ES-I3 (cell line): ENCODE measurements around the gene NOTCH1.

Experiments used
- H3K36me3 ChIP-seq: 2 replicates; pipeline ENCODE4 v1.6.1; 2013; ENCODE audit warnings: mild to moderate bottlenecking, low read length, control low read depth, moderate library complexity; ENCODE audit not compliant: insufficient read depth
- H3K4me1 ChIP-seq: 2 replicates; pipeline ENCODE4 v1.6.1; 2013; ENCODE audit warnings: mild to moderate bottlenecking, control low read depth, low read length; ENCODE audit not compliant: insufficient read depth
- H3K9ac ChIP-seq: 2 replicates; pipeline ENCODE4 v1.6.1; 2013; ENCODE audit warnings: low read depth, mild to moderate bottlenecking, low read length, moderate library complexity
- H3K9me3 ChIP-seq: 2 replicates; pipeline ENCODE4 v1.6.1; 2013; ENCODE audit warnings: mild to moderate bottlenecking, low read length, moderate library complexity; ENCODE audit not compliant: control insufficient read depth, insufficient read depth

The NOTCH1 gene

GRCh38 chr9:136519263-136520052, 26.4 kb downstream of the NOTCH1 start:
- no peak overlapping the region for H3K9ac ChIP-seq
- H3K4me1 ChIP-seq: no peaks in the 10 kb centered on the region
- peaks cover 10% of the 10 kb centered on the region; the same call in 1 of the 2 replicates for H3K36me3 ChIP-seq
- H3K9me3 ChIP-seq: no peaks in the 10 kb centered on the region

- H3K4me1 ChIP-seq: no peaks in the 10 kb centered on the region
- H3K36me3 ChIP-seq: peaks cover 10% of the 10 kb centered on the region; the same call in 1 of the 2 replicates
Measured at GRCh38 chr9:136518623-136519022, 27.2 kb downstream of the NOTCH1 start.

GRCh38 chr9:136517950-136518349, 27.9 kb downstream of the NOTCH1 start:
- H3K9ac ChIP-seq: no peak overlapping the region
- no peaks in the 10 kb centered on the region for H3K4me1 ChIP-seq
- H3K36me3 ChIP-seq: peaks cover 6% of the 10 kb centered on the region; the same call in 1 of the 2 replicates
- H3K9me3 ChIP-seq: no peaks in the 10 kb centered on the region

More at GRCh38 chr9:136518623-136519022, 27.2 kb downstream of the NOTCH1 start:
- Histone ChIP-seq H3K9ac (no peak overlapping the region), H3K9me3 (no peaks in the 10 kb centered on the region)

GRCh38 chr9:136517012-136517743, 28.7 kb downstream of the NOTCH1 start:
- peaks cover 6% of the 10 kb centered on the region; the same call in 1 of the 2 replicates for H3K36me3 ChIP-seq

GRCh38 chr9:136516191-136516654, 29.6 kb downstream of the NOTCH1 start:
- Histone ChIP-seq H3K36me3 (peaks cover 9% of the 10 kb centered on the region; the same call in 1 of the 2 replicates), H3K9ac (no peak overlapping the region)

More at GRCh38 chr9:136517012-136517743, 28.7 kb downstream of the NOTCH1 start:
- Histone ChIP-seq H3K4me1 (no peaks in the 10 kb centered on the region), H3K9ac (no peak overlapping the region), H3K9me3 (no peaks in the 10 kb centered on the region)

GRCh38 chr9:136515276-136515675, 30.6 kb downstream of the NOTCH1 start:
- H3K9ac ChIP-seq: no peak overlapping the region
- H3K9me3 ChIP-seq: no peaks in the 10 kb centered on the region
- H3K4me1 ChIP-seq: no peaks in the 10 kb centered on the region
- peaks cover 15% of the 10 kb centered on the region; the same call in 1 of the 2 replicates for H3K36me3 ChIP-seq

More at GRCh38 chr9:136516191-136516654, 29.6 kb downstream of the NOTCH1 start:
- H3K9me3 ChIP-seq: no peaks in the 10 kb centered on the region
- no peaks in the 10 kb centered on the region for H3K4me1 ChIP-seq

GRCh38 chr9:136514022-136514714, 31.7 kb downstream of the NOTCH1 start:
- no peaks in the 10 kb centered on the region for H3K9me3 ChIP-seq
- H3K9ac ChIP-seq: no peak overlapping the region
- H3K4me1 ChIP-seq: no peaks in the 10 kb centered on the region
- peaks cover 18% of the 10 kb centered on the region; the same call in 1 of the 2 replicates for H3K36me3 ChIP-seq

- H3K36me3 ChIP-seq: peaks cover 23% of the 10 kb centered on the region; the same call in 1 of the 2 replicates
- H3K4me1 ChIP-seq: no peaks in the 10 kb centered on the region
- no peak overlapping the region for H3K9ac ChIP-seq
- no peaks in the 10 kb centered on the region for H3K9me3 ChIP-seq
Measured at GRCh38 chr9:136513191-136513590, 32.7 kb downstream of the NOTCH1 start.

- Histone ChIP-seq H3K4me1 (no peaks in the 10 kb centered on the region), H3K9me3 (no peaks in the 10 kb centered on the region), H3K9ac (no peak overlapping the region), H3K36me3 (peaks cover 18% of the 10 kb centered on the region; the same call in 1 of the 2 replicates)
Measured at GRCh38 chr9:136512651-136513071, 33.2 kb downstream of the NOTCH1 start.

GRCh38 chr9:136511670-136512592, 33.9 kb downstream of the NOTCH1 start:
- Histone ChIP-seq H3K9me3 (no peaks in the 10 kb centered on the region), H3K36me3 (peaks cover 17% of the 10 kb centered on the region; the same call in 1 of the 2 replicates), H3K4me1 (no peaks in the 10 kb centered on the region), H3K9ac (no peak overlapping the region)

GRCh38 chr9:136511144-136511669, 34.6 kb downstream of the NOTCH1 start:
- Histone ChIP-seq H3K4me1 (no peaks in the 10 kb centered on the region), H3K9me3 (no peaks in the 10 kb centered on the region), H3K36me3 (peaks cover 17% of the 10 kb centered on the region; the same call in 1 of the 2 replicates), H3K9ac (no peak overlapping the region)

- H3K36me3 ChIP-seq: peaks cover 17% of the 10 kb centered on the region; the same call in 1 of the 2 replicates
- no peaks in the 10 kb centered on the region for H3K4me1 ChIP-seq
- no peaks in the 10 kb centered on the region for H3K9me3 ChIP-seq
- no peak overlapping the region for H3K9ac ChIP-seq
Measured at GRCh38 chr9:136510561-136510960, 35.3 kb downstream of the NOTCH1 start.

GRCh38 chr9:136509549-136509948, 36.3 kb downstream of the NOTCH1 start:
- Histone ChIP-seq H3K36me3 (peaks cover 25% of the 10 kb centered on the region), H3K4me1 (no peaks in the 10 kb centered on the region), H3K9me3 (no peaks in the 10 kb centered on the region), H3K9ac (no peak overlapping the region)
